Calu3 (cell line): ENCODE results near the gene SLC35A4. TPM values are rescaled to one million over a fixed set of nuclear protein-coding genes. Genes with fewer than 3 reads are reported as not detected.
A peak's percentile ranks its signal among the peaks of the same experiment; 100 is the strongest.

Experiments
- BruUV-seq: library from RNA; stranded (reverse); fragments of 400-500 nt; replicated peaks from 2 replicates; lab custom pipeline; 2021; lab: Mats Ljungman, UMichigan
- CTCF ChIA-PET: fragments of 300-600 bp; sonication (Branson Sonifier 250); formaldehyde crosslinking; loops from one replicate; lab custom pipeline; 2022; ENCODE audit warnings: antibody characterized with exemption; lab: Charles Lee
- DNase-seq: peaks from one replicate; pipeline ENCODE4 v3.0.0; 2022
- H3K27ac Mint-ChIP-seq: one replicate; pipeline ENCODE4 v1.8.0; 2022; ENCODE audit warnings: mixed read lengths; ENCODE audit not compliant: unreplicated experiment
- H3K27me3 Mint-ChIP-seq: one replicate; pipeline ENCODE4 v1.8.0; 2022; ENCODE audit warnings: mixed read lengths; ENCODE audit not compliant: unreplicated experiment
- H3K36me3 Mint-ChIP-seq: one replicate; pipeline ENCODE4 v1.8.0; 2022; ENCODE audit warnings: mild to moderate bottlenecking, moderate library complexity, mixed read lengths; ENCODE audit not compliant: insufficient read depth, unreplicated experiment
- H3K4me1 Mint-ChIP-seq: one replicate; pipeline ENCODE4 v1.8.0; 2022; ENCODE audit warnings: mild to moderate bottlenecking, low read depth, mixed read lengths; ENCODE audit not compliant: unreplicated experiment
- H3K4me3 Mint-ChIP-seq: one replicate; pipeline ENCODE4 v1.8.0; 2022; ENCODE audit warnings: mild to moderate bottlenecking, low read depth, moderate library complexity, mixed read lengths; ENCODE audit not compliant: unreplicated experiment
- H3K9me3 Mint-ChIP-seq: one replicate; pipeline ENCODE4 v1.8.0; 2022; ENCODE audit warnings: low read depth, mixed read lengths; ENCODE audit not compliant: unreplicated experiment
- CTCF ChIP-seq: fragments of 200-600 bp; IDR thresholded peaks from one replicate; pipeline ENCODE4 v1.8.0; 2022; ENCODE audit warnings: antibody characterized with exemption; ENCODE audit not compliant: unreplicated experiment
- intact Hi-C: fragments of 100-400 bp; cut with micrococcal nuclease; formaldehyde crosslinking; loops from one replicate; pipeline ENCODE4 v1.10.0; 2022; ENCODE audit not compliant: unreplicated experiment
- microRNA-seq: library from miRNA; unstranded; fragments of <30 nt; microRNA quantifications from one replicate; pipeline ENCODE4 v1.2.0, GENCODE V29; 2022
- total RNA-seq: library from RNA; stranded (reverse); gene quantifications from 2 replicates; pipeline ENCODE4 v1.2.3, GENCODE V29; 2022

SLC35A4 gene
- total RNA-seq, 1 experiment from 2014 or later, result 80.6 TPM

- no peak for TF ChIP-seq CTCF
- Mint-ChIP-seq H3K27ac (no peak overlapping the region), H3K27me3 (no peaks in the 10 kb centered on the region), H3K4me3 (no peak overlapping the region), H3K9me3 (no peaks in the 10 kb centered on the region), H3K36me3 (no peaks in the 10 kb centered on the region), H3K4me1 (peaks cover 32% of the 10 kb centered on the region)
- CTCF ChIA-PET, result interaction anchor here (1.5 to 1.8 kb wide), 2 partner anchors 11 to 13 kb away, joined by 4 to 5 read pairs; no protein-coding TSS in a partner anchor
- no TSS peak for BruUV-seq
- intact Hi-C loops, result no loop called here
- DNase-seq, result no peak
Measured at GRCh38 chr5:140608722-140609121, 44.1 kb downstream of the SLC35A4 start.

GRCh38 chr5:140609126-140609525 is 44.5 kb downstream of the SLC35A4 start:
- CTCF ChIA-PET, result interaction anchor here (0.6 to 1.8 kb wide), 5 partner anchors 10 to 1689 kb away, joined by 3 to 5 read pairs (median 4); partner anchors contain the start of gene CD14
- no peaks in the 10 kb centered on the region for H3K9me3 Mint-ChIP-seq
- BruUV-seq, result no TSS peak
- DNase-seq, result peak; percentile 55
- H3K27ac Mint-ChIP-seq, result peak overlapping the region; percentile 7
- no peak for TF ChIP-seq CTCF
- no peaks in the 10 kb centered on the region for H3K36me3 Mint-ChIP-seq
- intact Hi-C loops, result no loop called here
- H3K27me3 Mint-ChIP-seq, result no peaks in the 10 kb centered on the region
- no peak overlapping the region for H3K4me3 Mint-ChIP-seq
- H3K4me1 Mint-ChIP-seq, result peaks cover 32% of the 10 kb centered on the region

GRCh38 chr5:140611020-140611521 is 46.4 kb downstream of the SLC35A4 start:
- CTCF ChIA-PET, result interaction anchor here (1.4 kb wide), 1 partner anchor 100 kb away, joined by 4 read pairs; no protein-coding TSS in a partner anchor
- intact Hi-C loops, result no loop called here
- BruUV-seq, result no TSS peak
- Mint-ChIP-seq H3K9me3 (no peaks in the 10 kb centered on the region), H3K4me1 (peaks cover 32% of the 10 kb centered on the region), H3K27me3 (no peaks in the 10 kb centered on the region), H3K36me3 (no peaks in the 10 kb centered on the region), H3K4me3 (no peak overlapping the region), H3K27ac (peak overlapping the region; percentile 37)
- DNase-seq, result no peak
- no peak for TF ChIP-seq CTCF

Small RNAs within 50 kb of the gene (microRNA-seq; reads per million reads assigned to microRNA genes)
- gene MIR6831, result 2.8 reads per million

Other genes with a start within 250 kb of the SLC35A4 start
- gene HBEGF, start 218.2 kb upstream of the SLC35A4 start, total RNA-seq, result 6.4 and 7.2 TPM in 2 replicates
- gene SLC4A9, start 204.6 kb upstream of the SLC35A4 start, total RNA-seq, result 0.24 TPM in 1 of 2 replicates, not detected in the other
- gene ANKHD1, start 163.0 kb upstream of the SLC35A4 start, total RNA-seq, result 160 and 167 TPM in 2 replicates
- 14.1 and 18.8 TPM in 2 replicates for gene EIF4EBP3, start 17.2 kb upstream of the SLC35A4 start, total RNA-seq
- gene SRA1, start 7.4 kb upstream of the SLC35A4 start, total RNA-seq, result 29.5 and 33.0 TPM in 2 replicates
- 15.1 and 15.7 TPM in 2 replicates for gene APBB3, start 230 bp upstream of the SLC35A4 start, total RNA-seq
- 0.73 and 1.1 TPM in 2 replicates for gene CD14, start 68.3 kb downstream of the SLC35A4 start, total RNA-seq
- 28.5 and 30.9 TPM in 2 replicates for gene TMCO6, start 74.6 kb downstream of the SLC35A4 start, total RNA-seq
- 71.3 and 71.4 TPM in 2 replicates for gene NDUFA2, start 82.8 kb downstream of the SLC35A4 start, total RNA-seq
- 115 and 130 TPM in 2 replicates for gene IK, start 83.0 kb downstream of the SLC35A4 start, total RNA-seq
- gene WDR55, start 100.1 kb downstream of the SLC35A4 start, total RNA-seq, result 54.2 and 59.8 TPM in 2 replicates
- 2.8 and 2.9 TPM in 2 replicates for gene DND1, start 108.7 kb downstream of the SLC35A4 start, total RNA-seq
- 75.8 and 79.9 TPM in 2 replicates for gene HARS1, start 126.5 kb downstream of the SLC35A4 start, total RNA-seq
- gene HARS2, start 126.6 kb downstream of the SLC35A4 start, total RNA-seq, result 45.1 TPM in 2 replicates
- gene ZMAT2, start 135.6 kb downstream of the SLC35A4 start, total RNA-seq, result 75.9 and 83.3 TPM in 2 replicates
- gene PCDHA1, start 221.3 kb downstream of the SLC35A4 start, total RNA-seq, result 0.73 and 0.83 TPM in 2 replicates
- 0.12 and 0.19 TPM in 2 replicates for gene PCDHA2, start 230.0 kb downstream of the SLC35A4 start, total RNA-seq
- gene PCDHA3, start 236.2 kb downstream of the SLC35A4 start, total RNA-seq, result 0.10 and 0.31 TPM in 2 replicates
- 4.8 and 5.8 TPM in 2 replicates for gene PCDHA4, start 242.2 kb downstream of the SLC35A4 start, total RNA-seq